Trophoblast cell (in vitro differentiated cells and primary cell): Measurements from ENCODE around the gene TMEM178B. TPM values are rescaled to one million over a fixed set of nuclear protein-coding genes. Genes with fewer than 3 reads are reported as not detected.

ENCODE experiments used
- DNase-seq, 2 donors: peaks; one replicate each; pipeline ENCODE4 v3.0.0-alpha.2; 2016
- H2AFZ ChIP-seq: 2 replicates; pipeline ENCODE4 v1.6.1; 2013; ENCODE audit warnings: low read length, moderate library complexity, mild to moderate bottlenecking; ENCODE audit not compliant: insufficient read depth, poor library complexity
- H2AK5ac ChIP-seq: 2 replicates; pipeline ENCODE4 v1.6.1; 2013; ENCODE audit warnings: mild to moderate bottlenecking, low read length
- H2BK120ac ChIP-seq: 2 replicates; pipeline ENCODE4 v1.6.1; 2013; ENCODE audit warnings: low read length, mild to moderate bottlenecking, moderate library complexity; ENCODE audit not compliant: insufficient read depth, poor library complexity
- H2BK12ac ChIP-seq: 2 replicates; pipeline ENCODE4 v1.6.1; 2013; ENCODE audit warnings: mild to moderate bottlenecking, low read length, moderate library complexity
- H2BK5ac ChIP-seq: 2 replicates; pipeline ENCODE4 v1.6.1; 2013; ENCODE audit warnings: low read length, low read depth, moderate library complexity, mild to moderate bottlenecking; ENCODE audit not compliant: poor library complexity
- H3K14ac ChIP-seq: 2 replicates; pipeline ENCODE4 v1.6.1; 2013; ENCODE audit warnings: mild to moderate bottlenecking, low read length
- H3K18ac ChIP-seq: 2 replicates; pipeline ENCODE4 v1.6.1; 2013; ENCODE audit warnings: mild to moderate bottlenecking, low read length
- H3K23ac ChIP-seq: 2 replicates; pipeline ENCODE4 v1.6.1; 2013; ENCODE audit warnings: low read length
- H3K27ac ChIP-seq: 2 replicates; pipeline ENCODE4 v1.5.1; 2013; ENCODE audit warnings: low read depth, mild to moderate bottlenecking, inconsistent platforms, low read length, moderate library complexity
- H3K27me3 ChIP-seq: 2 replicates; pipeline ENCODE4 v1.6.1; 2013; ENCODE audit warnings: inconsistent platforms, mild to moderate bottlenecking, low read length, moderate library complexity; ENCODE audit not compliant: insufficient read depth
- H3K36me3 ChIP-seq, 2 experiments: 1 replicate in 1 of 2; 2 replicates in 1 of 2; pipeline ENCODE4 v1.6.1; 2013; ENCODE audit warnings: low read length in 2 of 2, mild to moderate bottlenecking in 2 of 2, moderate library complexity in 1 of 2; ENCODE audit not compliant: insufficient read depth in 2 of 2, control insufficient read depth in 1 of 2
- H3K4ac ChIP-seq: 2 replicates; pipeline ENCODE4 v1.6.1; 2013; ENCODE audit warnings: low read depth, mild to moderate bottlenecking, low read length, moderate library complexity
- H3K4me1 ChIP-seq, 2 experiments: 1 replicate in 1 of 2; 2 replicates in 1 of 2; pipeline ENCODE4 v1.6.1; 2013; ENCODE audit warnings: low read length in 2 of 2, mild to moderate bottlenecking in 2 of 2, moderate library complexity in 1 of 2; ENCODE audit not compliant: insufficient read depth in 2 of 2, control insufficient read depth in 1 of 2
- H3K4me2 ChIP-seq: 2 replicates; pipeline ENCODE4 v1.6.1; 2013; ENCODE audit warnings: inconsistent platforms, mild to moderate bottlenecking, low read length, moderate library complexity
- H3K4me3 ChIP-seq: 2 replicates; pipeline ENCODE4 v1.5.1; 2013; ENCODE audit warnings: mild to moderate bottlenecking, low read depth, low read length, inconsistent platforms
- H3K79me1 ChIP-seq: one replicate; pipeline ENCODE4 v1.6.1; 2013; ENCODE audit warnings: low read length
- H3K79me2 ChIP-seq: 2 replicates; pipeline ENCODE4 v1.6.1; 2013; ENCODE audit warnings: low read length, mild to moderate bottlenecking; ENCODE audit not compliant: control insufficient read depth, insufficient read depth, poor library complexity
- H3K9ac ChIP-seq: 2 replicates; pipeline ENCODE4 v1.6.1; 2013; ENCODE audit warnings: mild to moderate bottlenecking, low read length
- H3K9me3 ChIP-seq: 2 replicates; pipeline ENCODE4 v1.6.1; 2013; ENCODE audit warnings: low read depth, mild to moderate bottlenecking, control low read depth, inconsistent platforms, low read length; ENCODE audit not compliant: insufficient read depth
- H4K12ac ChIP-seq: 2 replicates; pipeline ENCODE4 v1.6.1; 2013; ENCODE audit warnings: low read depth, mild to moderate bottlenecking, low read length, moderate library complexity
- H4K8ac ChIP-seq: 2 replicates; pipeline ENCODE4 v1.6.1; 2013; ENCODE audit warnings: low read depth, mild to moderate bottlenecking, low read length, moderate library complexity
- H4K91ac ChIP-seq: one replicate; pipeline ENCODE4 v1.6.1; 2013; ENCODE audit warnings: low read depth, mild to moderate bottlenecking, low read length, moderate library complexity
- WGBS: extraction: QIAGEN DNeasy Blood & Tissue Kit; methylation state at CpG from one replicate; pipeline ENCODE4 v1.1.7; 2013; ENCODE audit warnings: missing lambda C conversion rate; ENCODE audit not compliant: insufficient read length, insufficient coverage; ENCODE audit errors: extremely low coverage; 5-methylcytosine and 5-hydroxymethylcytosine counted together
- polyA plus RNA-seq: library from polyadenylated mRNA; stranded (reverse); fragments of 200-250 nt; gene quantifications from 2 replicates; pipeline ENCODE4 v1.2.3, GENCODE V29; 2013

The TMEM178B gene
- 1.5 and 1.6 TPM in 2 replicates for polyA plus RNA-seq

GRCh38 chr7:141073641-141074161 is at the start of gene TMEM178B:
Gene TMEM178B, plus strand, starts transcription at chr7:141074064.
- Histone ChIP-seq H2BK120ac (no peak within 1 kb of the TSS), H3K4me1 (peaks cover 15 to 20% of the 10 kb centered on the region in 2 experiments), H4K91ac (no peak within 1 kb of the TSS), H3K9ac (no peak within 1 kb of the TSS), H3K4ac (no peak within 1 kb of the TSS), H3K79me2 (no peaks in the 10 kb centered on the region), H3K14ac (no peak within 1 kb of the TSS), H3K4me2 (peak within 1 kb of the TSS; percentile 76), H3K27me3 (peaks cover 39% of the 10 kb centered on the region), H2BK12ac (no peak within 1 kb of the TSS), H3K9me3 (peaks cover 3% of the 10 kb centered on the region), H3K18ac (no peak within 1 kb of the TSS), H2BK5ac (no peak within 1 kb of the TSS), H2AK5ac (no peak within 1 kb of the TSS), H3K27ac (no peak within 1 kb of the TSS), H4K12ac (no peak within 1 kb of the TSS), H3K79me1 (no peaks in the 10 kb centered on the region), H3K23ac (no peak within 1 kb of the TSS), H3K36me3 (no peaks in the 10 kb centered on the region), H2AFZ (no peak within 1 kb of the TSS), H3K4me3 (peak within 1 kb of the TSS; percentile 66), H4K8ac (no peak within 1 kb of the TSS)
- DNase-seq = no peak
- no CpG with 5 or more reads among the region's 47 CpGs for WGBS

GRCh38 chr7:141024668-141025067 is 49.2 kb upstream of the TMEM178B start:
- no peaks in the 10 kb centered on the region for H3K79me1 ChIP-seq
- no peak overlapping the region for H3K9ac ChIP-seq
- H3K4ac ChIP-seq = no peak overlapping the region
- H4K12ac ChIP-seq = no peak overlapping the region
- H3K9me3 ChIP-seq = no peaks in the 10 kb centered on the region
- no peak overlapping the region for H3K14ac ChIP-seq
- DNase-seq = no peak
- H2BK5ac ChIP-seq = no peak overlapping the region
- H2AK5ac ChIP-seq = no peak overlapping the region
- no peak overlapping the region for H3K4me2 ChIP-seq
- H4K91ac ChIP-seq = no peak overlapping the region
- no peaks in the 10 kb centered on the region for H3K4me1 ChIP-seq
- no peak overlapping the region for H3K23ac ChIP-seq
- no peak overlapping the region for H3K4me3 ChIP-seq
- H2AFZ ChIP-seq = no peak overlapping the region
- no peak overlapping the region for H2BK120ac ChIP-seq
- H4K8ac ChIP-seq = no peak overlapping the region
- H3K27me3 ChIP-seq = no peaks in the 10 kb centered on the region
- H3K36me3 ChIP-seq = no peaks in the 10 kb centered on the region
- no peak overlapping the region for H3K27ac ChIP-seq
- no peaks in the 10 kb centered on the region for H3K79me2 ChIP-seq
- H2BK12ac ChIP-seq = no peak overlapping the region
- whole genome bisulfite sequencing = no CpG with 5 or more reads among the region's 1 CpG
- no peak overlapping the region for H3K18ac ChIP-seq

GRCh38 chr7:141027043-141027442 is 46.8 kb upstream of the TMEM178B start:
- no peaks in the 10 kb centered on the region for H3K4me1 ChIP-seq
- no peak overlapping the region for H2AK5ac ChIP-seq

GRCh38 chr7:141028767-141029166 is 45.1 kb upstream of the TMEM178B start:
- no peaks in the 10 kb centered on the region for H3K79me1 ChIP-seq
- no peak overlapping the region for H4K91ac ChIP-seq
- H2AK5ac ChIP-seq = no peak overlapping the region

More at GRCh38 chr7:141027043-141027442, 46.8 kb upstream of the TMEM178B start:
- H3K79me1 ChIP-seq = no peaks in the 10 kb centered on the region
- no peak overlapping the region for H3K9ac ChIP-seq
- no peak overlapping the region for H4K12ac ChIP-seq
- H3K9me3 ChIP-seq = no peaks in the 10 kb centered on the region
- no peaks in the 10 kb centered on the region for H3K36me3 ChIP-seq
- no peak overlapping the region for H3K23ac ChIP-seq
- H3K4ac ChIP-seq = no peak overlapping the region
- H3K4me3 ChIP-seq = no peak overlapping the region
- no peak overlapping the region for H2BK5ac ChIP-seq
- no peaks in the 10 kb centered on the region for H3K27me3 ChIP-seq
- H3K79me2 ChIP-seq = no peaks in the 10 kb centered on the region
- no peak overlapping the region for H3K18ac ChIP-seq
- H2BK12ac ChIP-seq = no peak overlapping the region
- no peak overlapping the region for H3K4me2 ChIP-seq
- H4K91ac ChIP-seq = no peak overlapping the region
- no peak for DNase-seq
- H3K27ac ChIP-seq = no peak overlapping the region
- H2BK120ac ChIP-seq = no peak overlapping the region
- no peak overlapping the region for H2AFZ ChIP-seq
- no CpG with 5 or more reads among the region's 3 CpGs for WGBS
- no peak overlapping the region for H4K8ac ChIP-seq
- no peak overlapping the region for H3K14ac ChIP-seq

More at GRCh38 chr7:141028767-141029166, 45.1 kb upstream of the TMEM178B start:
- Histone ChIP-seq H4K12ac (no peak overlapping the region), H3K4ac (no peak overlapping the region), H2BK5ac (no peak overlapping the region), H3K9ac (no peak overlapping the region), H2BK120ac (no peak overlapping the region), H4K8ac (no peak overlapping the region), H2BK12ac (no peak overlapping the region), H3K18ac (no peak overlapping the region), H3K14ac (no peak overlapping the region), H3K23ac (no peak overlapping the region), H3K27me3 (no peaks in the 10 kb centered on the region), H3K4me1 (no peaks in the 10 kb centered on the region), H3K4me3 (no peak overlapping the region), H3K4me2 (no peak overlapping the region), H3K9me3 (no peaks in the 10 kb centered on the region), H3K27ac (no peak overlapping the region), H2AFZ (no peak overlapping the region), H3K79me2 (no peaks in the 10 kb centered on the region), H3K36me3 (no peaks in the 10 kb centered on the region)
- no peak for DNase-seq
- WGBS = no CpG with 5 or more reads among the region's 3 CpGs
